Adipose tissue (tissue), 3 donors: ENCODE measurements around the gene RTTN. TPM values are rescaled to one million over a fixed set of nuclear protein-coding genes. Genes with fewer than 3 reads are reported as not detected.
"Not testable (repeated sequence)": the region's sequence is repeated elsewhere in the genome, so short reads cannot be mapped to it uniquely, and the experiment has no call there.

Experiments used
- H3K27ac ChIP-seq: one replicate; pipeline ENCODE4 v1.5.1; 2013; ENCODE audit warnings: low read depth, low read length
- WGBS, 3 donors: extraction: QIAGEN DNeasy Blood & Tissue Kit; methylation state at CpG; one replicate each; pipeline ENCODE4 v1.1.7; 2013; 5-methylcytosine and 5-hydroxymethylcytosine counted together
- polyA plus RNA-seq, 3 donors: library from polyadenylated mRNA; stranded (reverse); fragments of 200-250 nt; gene quantifications; one replicate each; pipeline ENCODE4 v1.2.3, GENCODE V29; 2013
- donor health status: healthy with polysubstance abuse.
- donor health status: Bipolar disorder and iron deficiency.
- donor health status: healthy.

Gene RTTN
- polyA plus RNA-seq, 3 donors, result 2.6 to 3.0 (median 2.8) TPM

- 80 to 92% (median 92%) methylated on average over 7 of the region's 7 CpGs for WGBS, 3 donors
- no peak overlapping the region for H3K27ac ChIP-seq
These were observed 190.4 kb downstream of the RTTN start for GRCh38 chr18:70015127-70015526.

GRCh38 chr18:70005580-70005979, 199.9 kb downstream of the RTTN start:
- no peak overlapping the region for H3K27ac ChIP-seq
- 38 to 80% (median 72%) methylated on average over 3 of the region's 3 CpGs for WGBS, 3 donors

GRCh38 chr18:70004696-70005095, 200.8 kb downstream of the RTTN start:
- WGBS, 3 donors, result 36 to 63% (median 63%) methylated on average over 4 of the region's 4 CpGs
- H3K27ac ChIP-seq, result no peak overlapping the region

GRCh38 chr18:69999656-70000055, 205.8 kb downstream of the RTTN start:
- WGBS, 3 donors, result 82 to 89% (median 84%) methylated on average over 9 of the region's 9 CpGs
- H3K27ac ChIP-seq, result no peak overlapping the region

- no peak overlapping the region for H3K27ac ChIP-seq
These were observed 206.9 kb downstream of the RTTN start for GRCh38 chr18:69998523-69998987.

- 67 to 89% (median 84%) methylated on average over 7 of the region's 7 CpGs for WGBS, 3 donors
- H3K27ac ChIP-seq, result no peak overlapping the region
These were observed 208.3 kb downstream of the RTTN start for GRCh38 chr18:69996951-69997798.

- 89 to 93% (median 90%) methylated on average over 2 of the region's 2 CpGs for WGBS, 3 donors
- no peak overlapping the region for H3K27ac ChIP-seq
These were observed 209.1 kb downstream of the RTTN start for GRCh38 chr18:69996417-69996816.

- no peak overlapping the region for H3K27ac ChIP-seq
- WGBS, 3 donors, result 89 to 95% (median 91%) methylated on average over 3 of the region's 3 CpGs
These were observed 209.7 kb downstream of the RTTN start for GRCh38 chr18:69995774-69996173.

- no peak overlapping the region for H3K27ac ChIP-seq
- WGBS, 3 donors, result 76 to 89% (median 86%) methylated on average over 1 of the region's 1 CpG
These were observed 212.7 kb downstream of the RTTN start for GRCh38 chr18:69992776-69993175.

GRCh38 chr18:69987870-69988269, 217.6 kb downstream of the RTTN start:
- WGBS, 3 donors, result 96 to 100% (median 98%) methylated on average over 1 of the region's 1 CpG
- H3K27ac ChIP-seq, result no peak overlapping the region

GRCh38 chr18:69985239-69985638, 220.2 kb downstream of the RTTN start:
- H3K27ac ChIP-seq, result no peak overlapping the region
- 94 to 98% (median 97%) methylated on average over 4 of the region's 4 CpGs for WGBS, 3 donors

- no peak overlapping the region for H3K27ac ChIP-seq
- 89 to 97% (median 91%) methylated on average over 4 of the region's 4 CpGs for WGBS, 3 donors
These were observed 223.1 kb downstream of the RTTN start for GRCh38 chr18:69982417-69982816.

GRCh38 chr18:69981948-69982347, 223.5 kb downstream of the RTTN start:
- no peak overlapping the region for H3K27ac ChIP-seq
- 68 to 88% (median 73%) methylated on average over 2 of the region's 2 CpGs for WGBS, 3 donors

- no peak overlapping the region for H3K27ac ChIP-seq
- 62 to 82% (median 63%) methylated on average over 3 of the region's 3 CpGs for WGBS, 3 donors
These were observed 224.3 kb downstream of the RTTN start for GRCh38 chr18:69980982-69981804.

- 47 to 66% (median 56%) methylated on average over 4 of the region's 4 CpGs for WGBS, 3 donors
- H3K27ac ChIP-seq, result no peak overlapping the region
These were observed 225.0 kb downstream of the RTTN start for GRCh38 chr18:69980509-69980908.

- H3K27ac ChIP-seq, result no peak overlapping the region
- WGBS, 3 donors, result 88 to 93% (median 88%) methylated on average over 13 of the region's 13 CpGs
These were observed 226.5 kb downstream of the RTTN start for GRCh38 chr18:69978732-69979715.

- WGBS, 3 donors, result 91 to 93% (median 92%) methylated on average over 4 of the region's 4 CpGs
These were observed 230.2 kb downstream of the RTTN start for GRCh38 chr18:69975294-69975693.

GRCh38 chr18:69974365-69974764, 231.1 kb downstream of the RTTN start:
- no peak overlapping the region for H3K27ac ChIP-seq
- WGBS, 3 donors, result 93 to 96% (median 95%) methylated on average over 1 of the region's 1 CpG

More at GRCh38 chr18:69975294-69975693, 230.2 kb downstream of the RTTN start:
- not testable (repeated sequence) for H3K27ac ChIP-seq
